GM20000 (cell line): ENCODE measurements around the gene PABPN1L.

Source experiments
- DNase-seq: peaks from one replicate; pipeline ENCODE4 v3.0.0; 2012; ENCODE audit warnings: low spot score
- CTCF ChIP-seq: IDR thresholded peaks from 2 replicates; pipeline ENCODE4 v1.5.1; 2012; ENCODE audit warnings: mild to moderate bottlenecking, control low read depth; ENCODE audit errors: extremely low read depth, missing control alignments

Gene PABPN1L

GRCh38 chr16:88876942-88877526, 10.6 kb upstream of the PABPN1L start:
- no peak for DNase-seq
- TF ChIP-seq CTCF, result no peak

GRCh38 chr16:88875703-88876234, 9.3 kb upstream of the PABPN1L start:
- no peak for TF ChIP-seq CTCF

GRCh38 chr16:88874938-88875599, 8.6 kb upstream of the PABPN1L start:
- no peak for TF ChIP-seq CTCF

More at GRCh38 chr16:88875703-88876234, 9.3 kb upstream of the PABPN1L start:
- DNase-seq, result no peak

GRCh38 chr16:88872650-88873331, 6.3 kb upstream of the PABPN1L start:
- DNase-seq, result no peak
- TF ChIP-seq CTCF, result no peak

More at GRCh38 chr16:88874938-88875599, 8.6 kb upstream of the PABPN1L start:
- DNase-seq, result no peak

GRCh38 chr16:88871730-88872416, 5.4 kb upstream of the PABPN1L start:
- no peak for TF ChIP-seq CTCF

GRCh38 chr16:88871349-88871702, 4.9 kb upstream of the PABPN1L start:
- DNase-seq, result no peak
- TF ChIP-seq CTCF, result no peak

More at GRCh38 chr16:88871730-88872416, 5.4 kb upstream of the PABPN1L start:
- no peak for DNase-seq
